ENCODE measurements around the gene NUP205. TPM values are rescaled to one million over a fixed set of nuclear protein-coding genes. Genes with fewer than 3 reads are reported as not detected.
"Not testable (repeated sequence)": the region's sequence is repeated elsewhere in the genome, so short reads cannot be mapped to it uniquely, and the experiment has no call there.

Gene NUP205
- total and polyA plus RNA-seq, 9 donors, result 19.5 to 51.5 (median 38.7) TPM

- no peaks in the 10 kb centered on the region for H3K27me3 ChIP-seq
- no peak for DNase-seq
- 84 to 86% (median 85%) methylated on average over 3 of the region's 3 CpGs for WGBS, 3 donors
- TF ChIP-seq POLR2A (IDR thresholded peaks at IDR 0.05) (no peak), CTCF (IDR thresholded peaks at IDR 0.05) (no peak), EP300 (IDR thresholded peaks at IDR 0.05) (no peak)
- H3K4me1 ChIP-seq (ENCODE audit: insufficient read depth), result peaks cover 3% of the 10 kb centered on the region
- H3K9me3 ChIP-seq, result no peaks in the 10 kb centered on the region
- no peak overlapping the region for H3K27ac ChIP-seq
- no peaks in the 10 kb centered on the region for H3K36me3 ChIP-seq
- intact Hi-C loops (cut with DNase I), result loop anchor here in 2 of 4 donors (10.0 kb wide), 3 partner anchors 311 to 351 kb away; partner anchors contain the start of gene MTPN (in 1 of the 2)
- no peak overlapping the region for H3K4me3 ChIP-seq
Observed at GRCh38 chr7:135664046-135664589, 106.4 kb downstream of the NUP205 start.

- intact Hi-C loops (cut with DNase I), result loop anchor here in 2 of 4 donors (10.0 kb wide), 3 partner anchors 310 to 350 kb away; partner anchors contain the start of gene MTPN (in 1 of the 2)
- 73 to 84% (median 82%) methylated on average over 3 of the region's 3 CpGs for WGBS, 3 donors
- TF ChIP-seq CTCF (IDR thresholded peaks at IDR 0.05) (no peak), EP300 (IDR thresholded peaks at IDR 0.05) (no peak), POLR2A (IDR thresholded peaks at IDR 0.05) (no peak)
Observed at GRCh38 chr7:135665042-135665441, 107.3 kb downstream of the NUP205 start.

GRCh38 chr7:135666156-135666555 lies 108.4 kb downstream of the NUP205 start:
- no peaks in the 10 kb centered on the region for H3K27me3 ChIP-seq
- WGBS, 3 donors, result 79 to 93% (median 89%) methylated on average over 11 of the region's 11 CpGs
- no peaks in the 10 kb centered on the region for H3K9me3 ChIP-seq
- no peak overlapping the region for H3K27ac ChIP-seq
- H3K4me1 ChIP-seq (ENCODE audit: insufficient read depth), result peaks cover 3% of the 10 kb centered on the region
- intact Hi-C loops (cut with DNase I), result loop anchor here in 2 of 4 donors (10.0 kb wide), 3 partner anchors 309 to 349 kb away; partner anchors contain the start of gene MTPN (in 1 of the 2)
- H3K36me3 ChIP-seq, result no peaks in the 10 kb centered on the region
- no peak for DNase-seq
- no peak overlapping the region for H3K4me3 ChIP-seq
- TF ChIP-seq CTCF (IDR thresholded peaks at IDR 0.05) (no peak), POLR2A (IDR thresholded peaks at IDR 0.05) (no peak), EP300 (IDR thresholded peaks at IDR 0.05) (no peak)

More at GRCh38 chr7:135665042-135665441, 107.3 kb downstream of the NUP205 start:
- no peak for DNase-seq
- Histone ChIP-seq H3K27me3 (no peaks in the 10 kb centered on the region), H3K4me1 (ENCODE audit: insufficient read depth) (peaks cover 3% of the 10 kb centered on the region), H3K9me3 (no peaks in the 10 kb centered on the region), H3K27ac (no peak overlapping the region), H3K4me3 (no peak overlapping the region), H3K36me3 (no peaks in the 10 kb centered on the region)

- no peak for DNase-seq
- no peaks in the 10 kb centered on the region for H3K27me3 ChIP-seq
- peaks cover 3% of the 10 kb centered on the region for H3K4me1 ChIP-seq (ENCODE audit: insufficient read depth)
- no peaks in the 10 kb centered on the region for H3K9me3 ChIP-seq
- TF ChIP-seq EP300 (IDR thresholded peaks at IDR 0.05) (no peak), CTCF (IDR thresholded peaks at IDR 0.05) (no peak), POLR2A (IDR thresholded peaks at IDR 0.05) (no peak)
- 86 to 89% (median 86%) methylated on average over 6 of the region's 6 CpGs for WGBS, 3 donors
- no peak overlapping the region for H3K27ac ChIP-seq
- intact Hi-C loops (cut with DNase I), result loop anchor here in 2 of 4 donors (10.0 kb wide), 3 partner anchors 308 to 348 kb away; partner anchors contain the start of gene MTPN (in 1 of the 2)
- H3K4me3 ChIP-seq, result no peak overlapping the region
- no peaks in the 10 kb centered on the region for H3K36me3 ChIP-seq
Observed at GRCh38 chr7:135666846-135667245, 109.1 kb downstream of the NUP205 start.

GRCh38 chr7:135667626-135668025 lies 109.9 kb downstream of the NUP205 start:
- not testable (repeated sequence) for DNase-seq; H3K27me3 ChIP-seq; H3K27ac ChIP-seq; H3K36me3 ChIP-seq; H3K4me1 ChIP-seq (ENCODE audit: insufficient read depth); H3K9me3 ChIP-seq; H3K4me3 ChIP-seq
- intact Hi-C loops (cut with DNase I), result loop anchor here in 2 of 4 donors (10.0 kb wide), 3 partner anchors 307 to 347 kb away; partner anchors contain the start of gene MTPN (in 1 of the 2)
- WGBS, 3 donors, result 93 to 100% (median 98%) methylated on average over 1 of the region's 1 CpG

GRCh38 chr7:135668852-135669395 lies 111.2 kb downstream of the NUP205 start:
- not testable (repeated sequence) for H3K36me3 ChIP-seq; H3K4me3 ChIP-seq; H3K27ac ChIP-seq; H3K27me3 ChIP-seq; DNase-seq; H3K9me3 ChIP-seq; H3K4me1 ChIP-seq (ENCODE audit: insufficient read depth)
- intact Hi-C loops (cut with DNase I), result loop anchor here in 2 of 4 donors (10.0 kb wide), 3 partner anchors 306 to 346 kb away; partner anchors contain the start of gene MTPN (in 1 of the 2)
- 57 to 64% (median 63%) methylated on average over 6 of the region's 6 CpGs for WGBS, 3 donors
